Thymus (tissue), 11 donors: ENCODE results near the gene HOXD9. TPM values are rescaled to one million over a fixed set of nuclear protein-coding genes. Genes with fewer than 3 reads are reported as not detected.

Experiments
- DNase-seq, 9 donors: peaks; one replicate each; pipeline ENCODE4 v3.0.0-alpha.2; 2013; ENCODE audit warnings: low spot score in 9 of 9, low read depth in 6 of 9, missing footprints in 1 of 9
- H3K27ac ChIP-seq, 2 donors: one replicate each; pipeline ENCODE4 v1.5.1; 2013; ENCODE audit warnings: control low read depth in 1 of 2, low read depth in 1 of 2, low read length in 1 of 2, mild to moderate bottlenecking in 1 of 2, moderate library complexity in 1 of 2
- H3K27me3 ChIP-seq, 2 donors: one replicate each; pipeline ENCODE4 v1.5.1; 2013; ENCODE audit warnings: low read length in 1 of 2; ENCODE audit not compliant: control insufficient read depth in 2 of 2, insufficient read depth in 1 of 2
- H3K36me3 ChIP-seq, 2 donors: one replicate each; pipeline ENCODE4 v1.5.1; 2013; ENCODE audit warnings: low read length in 1 of 2, mild to moderate bottlenecking in 1 of 2, moderate library complexity in 1 of 2; ENCODE audit not compliant: control insufficient read depth in 2 of 2, insufficient read depth in 2 of 2
- H3K4me1 ChIP-seq, 2 donors: one replicate each; pipeline ENCODE4 v1.5.1; 2013; ENCODE audit warnings: low read length in 2 of 2; ENCODE audit not compliant: control insufficient read depth in 2 of 2, insufficient read depth in 2 of 2
- H3K4me3 ChIP-seq, 2 donors: one replicate each; pipeline ENCODE4 v1.5.1; 2013; ENCODE audit warnings: low read length in 2 of 2, control low read depth in 1 of 2, mild to moderate bottlenecking in 1 of 2
- H3K9me3 ChIP-seq, 2 donors: one replicate each; pipeline ENCODE4 v1.5.1; 2013; ENCODE audit warnings: low read length in 1 of 2, mild to moderate bottlenecking in 1 of 2; ENCODE audit not compliant: control insufficient read depth in 2 of 2, insufficient read depth in 1 of 2
- WGBS: extraction: QIAGEN DNeasy Blood & Tissue Kit; methylation state at CpG from one replicate; pipeline ENCODE4 v1.1.7; 2013; 5-methylcytosine and 5-hydroxymethylcytosine counted together
- polyA plus RNA-seq: library from polyadenylated mRNA; stranded (reverse); fragments of 200-250 nt; gene quantifications from one replicate; pipeline ENCODE4 v1.2.3, GENCODE V29; 2013
- total RNA-seq: library from RNA; stranded (reverse); fragments of 120-200 nt; gene quantifications from one replicate; pipeline ENCODE4 v1.2.4, GENCODE V29; 2013
- donor health status: healthy.

HOXD9 gene
- total and polyA plus RNA-seq, 2 donors: 0.14 to 1.8 TPM

DNA sequence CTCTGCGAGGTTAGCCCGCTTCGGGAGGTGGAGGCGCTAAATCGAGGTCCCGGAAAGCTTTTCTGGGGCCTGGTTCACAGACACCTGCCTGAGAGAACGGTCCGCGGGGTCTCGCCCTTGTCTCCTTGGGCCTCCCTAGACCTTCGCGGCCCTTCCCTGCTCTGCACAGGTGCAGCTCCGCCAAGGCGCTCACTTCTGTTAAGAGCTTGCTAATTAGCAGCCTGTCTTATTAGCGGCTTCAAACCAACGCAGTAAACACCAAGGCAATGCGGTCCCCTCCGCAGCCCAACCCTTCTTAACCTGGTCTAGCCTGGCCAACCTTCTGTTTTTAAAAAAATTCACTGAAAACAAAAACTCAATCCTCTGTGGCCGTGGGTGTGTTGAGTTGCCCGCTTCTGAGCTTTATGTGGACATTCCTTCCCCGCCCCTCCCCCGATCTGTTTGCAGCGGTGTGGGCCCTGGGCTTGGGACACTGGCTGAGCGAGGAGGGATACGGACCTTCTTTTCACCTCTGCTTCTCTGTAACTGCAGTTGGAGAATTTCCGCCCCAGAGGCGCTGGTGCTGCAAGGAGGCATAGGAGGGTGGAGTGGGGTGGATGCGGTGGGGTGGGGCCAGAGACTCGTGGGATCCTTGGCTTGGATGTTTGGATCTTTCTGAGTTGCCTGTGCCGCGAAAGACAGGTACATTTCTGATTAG lies 25.4 kb downstream of the HOXD9 start:
- H3K9me3 ChIP-seq: peaks cover 0 to 15% of the 10 kb centered on the region in 2 donors
- no peaks in the 10 kb centered on the region for H3K4me1 ChIP-seq
- H3K36me3 ChIP-seq: no peaks in the 10 kb centered on the region
- DNase-seq: no peak
- peaks cover 90 to 97% of the 10 kb centered on the region in 2 donors for H3K27me3 ChIP-seq
- no peak overlapping the region for H3K27ac ChIP-seq
- 15% methylated on average over 31 of the region's 31 CpGs for WGBS
- no peak overlapping the region for H3K4me3 ChIP-seq

DNA sequence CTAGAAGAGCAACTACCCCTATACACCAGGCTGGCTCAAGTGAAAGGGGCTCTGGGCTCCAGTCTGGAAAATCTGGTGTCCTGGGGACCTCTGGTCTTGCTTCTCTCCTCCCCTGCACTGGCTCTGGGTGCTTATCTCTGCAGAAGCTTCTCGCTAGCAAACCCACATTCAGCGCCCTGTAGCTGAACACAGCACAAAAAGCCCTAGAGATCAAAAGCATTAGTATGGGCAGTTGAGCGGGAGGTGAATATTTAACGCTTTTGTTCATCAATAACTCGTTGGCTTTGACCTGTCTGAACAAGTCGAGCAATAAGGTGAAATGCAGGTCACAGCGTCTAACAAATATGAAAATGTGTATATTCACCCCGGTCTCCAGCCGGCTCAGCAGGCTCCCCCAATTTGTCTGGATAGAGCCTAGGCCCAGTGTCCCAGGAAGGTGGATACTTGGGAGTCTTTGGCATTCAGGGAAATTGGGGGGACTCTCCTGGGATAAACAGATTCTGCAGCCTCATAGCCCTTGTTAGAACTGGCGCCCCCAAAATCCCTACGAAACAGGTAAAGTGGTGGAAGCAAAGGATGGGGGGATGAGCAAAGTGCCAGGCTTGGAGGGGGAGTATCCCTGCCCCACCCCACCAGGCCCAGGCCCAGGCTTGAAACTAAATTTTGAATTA lies 26.4 kb downstream of the HOXD9 start:
- peaks cover 90 to 97% of the 10 kb centered on the region in 2 donors for H3K27me3 ChIP-seq
- no peak overlapping the region for H3K4me3 ChIP-seq
- H3K36me3 ChIP-seq: no peaks in the 10 kb centered on the region
- no peak for DNase-seq
- peaks cover 0 to 15% of the 10 kb centered on the region in 2 donors for H3K9me3 ChIP-seq
- no peaks in the 10 kb centered on the region for H3K4me1 ChIP-seq
- WGBS: 34% methylated on average over 11 of the region's 11 CpGs
- H3K27ac ChIP-seq: no peak overlapping the region

DNA sequence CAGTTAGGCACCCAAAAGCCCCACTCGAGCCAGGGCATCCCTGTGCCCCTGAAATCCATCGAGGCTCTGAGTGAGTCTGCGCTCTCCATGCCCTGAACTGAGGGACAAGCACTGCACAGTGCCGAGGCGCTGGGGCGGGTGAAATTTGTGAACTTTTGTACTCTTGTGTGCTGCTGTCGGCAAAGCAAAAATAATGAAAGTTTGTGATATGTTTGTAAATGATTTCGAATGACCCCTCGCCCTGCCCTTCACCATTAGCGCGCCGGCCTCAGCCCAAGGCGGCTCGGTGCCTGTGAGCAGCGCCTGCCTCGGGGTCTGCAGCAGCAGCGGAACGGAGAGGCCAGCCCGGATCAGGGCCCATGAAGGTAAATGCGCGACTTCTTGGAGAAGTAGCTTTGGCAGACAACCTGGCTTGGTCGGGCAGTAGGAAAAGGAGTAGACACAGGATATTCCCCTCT lies 27.0 kb downstream of the HOXD9 start:
- Histone ChIP-seq H3K27ac (no peak overlapping the region), H3K4me3 (no peak overlapping the region), H3K27me3 (peaks cover 93 to 100% of the 10 kb centered on the region in 2 donors), H3K9me3 (peaks cover 0 to 15% of the 10 kb centered on the region in 2 donors), H3K4me1 (no peaks in the 10 kb centered on the region), H3K36me3 (no peaks in the 10 kb centered on the region)
- WGBS: 17% methylated on average over 22 of the region's 22 CpGs
- no peak for DNase-seq

DNA sequence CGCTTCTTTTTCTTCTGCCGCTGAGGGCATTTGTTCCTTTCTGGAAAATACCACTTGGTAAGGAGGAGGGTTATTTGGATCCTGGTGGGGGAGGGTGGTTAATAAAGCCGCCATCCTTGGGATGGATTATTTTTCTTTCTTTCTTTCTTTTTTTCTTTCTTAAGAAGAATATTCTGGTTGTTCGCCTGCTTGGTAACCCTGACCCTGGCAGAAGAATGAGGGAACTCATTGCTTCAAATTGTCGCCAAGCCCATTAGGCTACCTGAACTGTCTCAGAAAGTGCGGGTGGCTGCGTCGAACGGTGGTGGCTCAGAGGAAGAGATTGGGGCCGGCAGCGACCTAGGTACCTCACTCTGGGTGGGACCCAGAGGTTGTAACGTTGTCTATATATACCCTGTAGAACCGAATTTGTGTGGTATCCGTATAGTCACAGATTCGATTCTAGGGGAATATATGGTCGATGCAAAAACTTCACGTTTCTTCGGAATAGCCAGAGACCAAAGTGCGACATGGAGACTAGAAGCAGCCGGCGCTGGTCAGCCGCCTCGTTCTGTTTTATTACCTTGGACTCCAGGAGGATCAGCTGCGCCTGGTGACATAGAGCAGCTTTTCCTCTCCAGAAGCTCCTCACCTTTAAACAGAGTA lies 27.5 kb downstream of the HOXD9 start:
- no peak overlapping the region for H3K27ac ChIP-seq
- no peak for DNase-seq
- H3K27me3 ChIP-seq: peaks cover 96 to 100% of the 10 kb centered on the region in 2 donors
- no peak overlapping the region for H3K4me3 ChIP-seq
- H3K36me3 ChIP-seq: no peaks in the 10 kb centered on the region
- no peaks in the 10 kb centered on the region for H3K4me1 ChIP-seq
- peaks cover 0 to 15% of the 10 kb centered on the region in 2 donors for H3K9me3 ChIP-seq
- WGBS: 24% methylated on average over 24 of the region's 24 CpGs

DNA sequence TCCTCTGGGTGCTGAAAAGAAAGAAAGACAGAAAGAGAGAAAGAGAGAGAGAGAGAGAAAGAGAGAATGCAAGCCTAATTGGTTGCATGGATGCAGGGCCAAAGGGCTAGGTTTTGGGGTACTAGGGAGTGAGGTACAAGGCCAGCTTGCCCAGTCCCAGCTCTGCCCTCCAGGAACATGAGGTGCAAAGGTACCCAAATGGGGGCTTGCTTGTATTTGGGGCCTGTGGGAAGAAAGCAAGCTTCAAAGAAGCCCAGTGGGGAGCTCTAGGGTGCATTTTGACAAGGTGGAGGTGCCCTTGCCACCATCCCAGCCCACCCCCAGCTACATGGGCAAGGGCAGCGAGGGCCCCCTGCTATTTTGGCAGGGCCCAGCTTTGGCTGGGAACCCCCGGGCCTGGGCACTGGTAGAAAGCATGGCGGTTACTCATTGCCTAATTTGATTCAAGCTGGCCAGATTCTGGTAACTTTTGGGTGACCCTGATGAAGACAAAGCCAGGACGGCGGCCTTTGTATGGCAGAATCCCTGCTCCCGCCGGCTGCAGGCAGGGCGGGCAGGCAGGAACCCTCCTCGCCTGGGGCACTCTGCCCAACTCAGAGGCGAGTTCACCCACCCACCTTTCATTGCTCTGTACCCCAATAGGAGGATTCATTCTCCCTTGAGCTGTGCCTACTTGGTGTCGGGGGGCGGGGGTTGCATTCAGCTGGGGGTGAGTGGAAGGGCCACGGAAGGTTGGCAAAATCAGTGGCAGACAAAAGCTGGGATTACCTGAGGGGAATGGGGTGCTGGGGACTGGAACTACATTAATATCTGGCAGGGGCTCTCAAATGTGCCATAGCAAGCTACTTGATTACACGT lies 28.3 kb downstream of the HOXD9 start:
- Histone ChIP-seq H3K4me3 (no peak overlapping the region), H3K4me1 (no peaks in the 10 kb centered on the region), H3K9me3 (peaks cover 0 to 15% of the 10 kb centered on the region in 2 donors), H3K36me3 (no peaks in the 10 kb centered on the region), H3K27ac (no peak overlapping the region), H3K27me3 (peaks cover 96 to 100% of the 10 kb centered on the region in 2 donors)
- DNase-seq: no peak
- WGBS: 40% methylated on average over 14 of the region's 14 CpGs

DNA sequence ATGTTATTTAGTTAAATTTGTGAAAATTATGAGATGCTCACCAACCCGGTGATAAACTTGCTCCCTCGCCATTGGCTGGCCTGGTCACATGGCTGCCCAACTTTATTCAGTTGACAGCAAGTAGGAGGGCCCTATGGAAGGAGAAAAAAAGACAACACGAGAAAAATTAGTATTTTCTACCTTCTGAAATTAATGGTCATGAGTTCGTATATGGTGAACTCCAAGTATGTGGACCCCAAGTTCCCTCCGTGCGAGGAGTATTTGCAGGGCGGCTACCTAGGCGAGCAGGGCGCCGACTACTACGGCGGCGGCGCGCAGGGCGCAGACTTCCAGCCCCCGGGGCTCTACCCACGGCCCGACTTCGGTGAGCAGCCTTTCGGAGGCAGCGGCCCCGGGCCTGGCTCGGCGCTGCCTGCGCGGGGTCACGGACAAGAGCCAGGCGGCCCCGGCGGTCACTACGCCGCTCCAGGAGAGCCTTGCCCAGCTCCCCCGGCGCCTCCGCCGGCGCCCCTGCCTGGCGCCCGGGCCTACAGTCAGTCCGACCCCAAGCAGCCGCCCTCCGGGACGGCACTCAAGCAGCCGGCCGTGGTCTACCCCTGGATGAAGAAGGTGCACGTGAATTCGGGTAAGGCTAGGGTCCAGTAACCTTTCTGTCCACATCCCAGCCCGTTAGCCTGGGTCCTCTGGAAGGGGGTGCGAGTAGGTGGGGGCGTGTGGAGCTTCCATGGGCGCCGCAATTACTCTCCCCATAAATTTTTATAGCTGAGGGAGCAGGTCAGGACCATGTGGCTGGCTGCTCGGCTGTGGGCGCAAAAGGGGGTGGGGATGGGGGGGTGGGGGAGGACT lies 29.1 kb downstream of the HOXD9 start, which contains the start of gene HOXD4:
TSS of gene HOXD4 (plus strand) at position 109 of the 846 bp plus-strand sequence. CDS start at position 193, 84 bp downstream.
- DNase-seq: no peak
- H3K4me1 ChIP-seq: no peaks in the 10 kb centered on the region
- peaks cover 96 to 100% of the 10 kb centered on the region in 2 donors for H3K27me3 ChIP-seq
- 5% methylated on average over 55 of the region's 55 CpGs for WGBS
- no peaks in the 10 kb centered on the region for H3K36me3 ChIP-seq
- peaks cover 0 to 15% of the 10 kb centered on the region in 2 donors for H3K9me3 ChIP-seq
- no peak within 1 kb of the TSS for H3K4me3 ChIP-seq
- H3K27ac ChIP-seq: no peak within 1 kb of the TSS

DNA sequence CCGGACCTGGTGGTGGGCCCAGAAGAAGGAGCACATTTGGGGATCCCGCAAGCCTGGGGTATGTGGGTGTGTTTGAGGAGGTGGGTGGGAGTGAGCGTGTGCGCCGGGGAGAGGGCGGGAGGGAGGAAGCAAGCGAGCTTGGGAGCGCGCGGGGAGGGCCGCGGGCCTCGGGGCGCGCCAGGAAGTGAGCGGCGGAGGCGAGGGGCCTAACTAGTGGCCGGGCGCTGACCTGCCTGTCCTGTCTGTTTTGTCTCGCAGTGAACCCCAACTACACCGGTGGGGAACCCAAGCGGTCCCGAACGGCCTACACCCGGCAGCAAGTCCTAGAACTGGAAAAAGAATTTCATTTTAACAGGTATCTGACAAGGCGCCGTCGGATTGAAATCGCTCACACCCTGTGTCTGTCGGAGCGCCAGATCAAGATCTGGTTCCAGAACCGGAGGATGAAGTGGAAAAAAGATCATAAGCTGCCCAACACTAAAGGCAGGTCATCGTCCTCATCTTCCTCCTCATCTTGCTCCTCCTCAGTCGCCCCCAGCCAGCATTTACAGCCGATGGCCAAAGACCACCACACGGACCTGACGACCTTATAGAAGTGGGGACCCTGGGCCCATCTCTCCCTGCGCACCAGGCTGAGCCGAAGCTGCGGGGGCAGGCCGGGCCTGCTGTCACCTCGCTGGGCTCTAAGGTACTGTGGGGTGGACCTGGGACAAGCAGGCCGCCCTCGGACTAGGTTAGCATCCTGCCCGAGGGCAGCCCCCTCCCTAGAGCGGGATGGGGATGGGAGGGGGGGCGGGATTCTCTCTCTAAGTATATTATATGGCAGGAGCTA lies 30.0 kb downstream of the HOXD9 start:
- H3K27me3 ChIP-seq: peaks cover 96 to 100% of the 10 kb centered on the region in 2 donors
- no peaks in the 10 kb centered on the region for H3K36me3 ChIP-seq
- H3K27ac ChIP-seq: no peak overlapping the region
- 16% methylated on average over 48 of the region's 48 CpGs for WGBS
- no peak for DNase-seq
- no peak overlapping the region for H3K4me3 ChIP-seq
- H3K9me3 ChIP-seq: peaks cover 0 to 15% of the 10 kb centered on the region in 2 donors
- no peaks in the 10 kb centered on the region for H3K4me1 ChIP-seq
